ENCODE data around the gene FOXP3.

DNA sequence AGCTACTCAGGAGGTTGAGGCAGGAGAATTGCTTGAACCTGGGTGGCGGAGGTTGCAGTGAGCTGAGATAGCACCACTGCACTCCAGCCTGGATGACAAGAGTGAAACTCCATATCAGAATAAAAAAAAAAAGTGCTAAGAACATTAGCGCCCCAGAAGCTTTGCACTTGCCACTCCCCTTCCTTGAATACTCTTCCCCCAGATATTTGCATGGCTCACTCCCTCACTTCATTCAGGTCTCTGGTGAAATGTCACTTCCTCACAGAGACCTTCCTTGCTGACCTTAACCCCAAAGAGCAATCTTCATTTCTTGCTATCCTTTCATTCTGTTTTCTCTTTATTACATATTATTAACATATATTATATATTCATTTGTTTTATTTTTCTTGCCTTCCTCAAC is 42.6 kb downstream of the FOXP3 start:
- TF ChIP-seq, protein P1, sequence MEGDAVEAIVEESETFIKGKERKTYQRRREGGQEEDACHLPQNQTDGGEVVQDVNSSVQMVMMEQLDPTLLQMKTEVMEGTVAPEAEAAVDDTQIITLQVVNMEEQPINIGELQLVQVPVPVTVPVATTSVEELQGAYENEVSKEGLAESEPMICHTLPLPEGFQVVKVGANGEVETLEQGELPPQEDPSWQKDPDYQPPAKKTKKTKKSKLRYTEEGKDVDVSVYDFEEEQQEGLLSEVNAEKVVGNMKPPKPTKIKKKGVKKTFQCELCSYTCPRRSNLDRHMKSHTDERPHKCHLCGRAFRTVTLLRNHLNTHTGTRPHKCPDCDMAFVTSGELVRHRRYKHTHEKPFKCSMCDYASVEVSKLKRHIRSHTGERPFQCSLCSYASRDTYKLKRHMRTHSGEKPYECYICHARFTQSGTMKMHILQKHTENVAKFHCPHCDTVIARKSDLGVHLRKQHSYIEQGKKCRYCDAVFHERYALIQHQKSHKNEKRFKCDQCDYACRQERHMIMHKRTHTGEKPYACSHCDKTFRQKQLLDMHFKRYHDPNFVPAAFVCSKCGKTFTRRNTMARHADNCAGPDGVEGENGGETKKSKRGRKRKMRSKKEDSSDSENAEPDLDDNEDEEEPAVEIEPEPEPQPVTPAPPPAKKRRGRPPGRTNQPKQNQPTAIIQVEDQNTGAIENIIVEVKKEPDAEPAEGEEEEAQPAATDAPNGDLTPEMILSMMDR (IDR thresholded peaks at IDR 0.05): no peak
- TF ChIP-seq POLR2A (IDR thresholded peaks at IDR 0.05): no peak

Data from uterus (tissue), 2 donors.